ENCODE measurements around the gene PTGIR. TPM values are rescaled to one million over a fixed set of nuclear protein-coding genes. Genes with fewer than 3 reads are reported as not detected.
A peak's percentile ranks its signal among the peaks of the same experiment; 100 is the strongest.

Gene PTGIR
- total and polyA plus RNA-seq, 9 donors = 0.24 to 1.8 (median 0.71) TPM

DNA sequence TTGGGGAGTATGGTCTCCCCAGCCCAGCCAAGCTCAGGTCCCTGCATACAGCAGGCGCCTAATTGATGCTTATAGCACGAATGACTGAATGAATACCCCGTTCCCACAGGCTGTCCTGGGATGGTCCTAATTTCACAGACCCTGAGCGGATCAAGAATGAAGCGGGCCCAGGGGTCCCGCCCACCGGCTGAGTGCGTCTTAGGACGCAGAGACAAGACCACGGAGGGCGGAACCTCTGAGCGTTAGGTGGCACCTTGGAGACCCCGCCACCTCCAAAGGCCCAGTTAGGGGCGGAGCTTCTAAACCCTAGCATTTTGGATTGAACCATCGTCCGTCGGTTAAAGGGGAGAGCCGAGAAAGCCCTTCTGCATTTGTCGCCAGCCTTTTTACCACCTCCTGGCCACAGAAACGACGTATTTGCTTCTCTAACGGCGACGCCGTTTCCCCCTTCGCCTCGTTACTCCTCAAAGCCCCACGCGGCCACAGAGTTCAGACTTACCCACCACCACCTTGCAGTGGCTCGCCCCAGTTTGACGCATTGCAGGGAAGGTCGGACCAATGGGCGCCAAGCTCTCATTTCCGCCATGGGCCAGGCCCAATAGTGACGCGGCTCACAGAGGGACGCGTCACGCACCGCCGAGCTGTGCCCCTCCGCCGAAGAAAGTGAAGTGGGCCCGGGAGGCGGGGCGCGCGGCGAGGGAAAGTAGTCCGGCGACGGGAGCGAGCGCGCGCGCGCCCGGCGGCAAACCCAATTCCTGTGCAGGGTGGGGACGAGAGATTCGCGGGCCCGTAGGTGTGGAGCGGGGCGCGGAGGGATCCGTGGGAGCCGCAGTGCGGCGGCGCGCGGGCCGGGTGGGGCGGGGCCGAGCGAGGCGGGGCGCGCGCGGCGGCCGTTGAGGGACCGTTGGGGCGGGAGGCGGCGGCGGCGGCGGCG lies 24.2 kb downstream of the PTGIR start:
- peaks cover 15% of the 10 kb centered on the region for H3K4me1 ChIP-seq (ENCODE audit: insufficient read depth)
- H3K27ac ChIP-seq = peak overlapping the region; percentile 97 to 98
- no peaks in the 10 kb centered on the region for H3K27me3 ChIP-seq
- H3K4me3 ChIP-seq = peak overlapping the region; percentile 100
- no peaks in the 10 kb centered on the region for H3K36me3 ChIP-seq
- intact Hi-C loops (cut with DNase I) = loop anchor here in 1 of 4 donors (10.0 kb wide), 2 partner anchors 64 to 144 kb away; partner anchors contain the start of genes DACT3, FKRP and STRN4
- TF ChIP-seq EP300 (IDR thresholded peaks at IDR 0.05) = no peak
- TF ChIP-seq CTCF (IDR thresholded peaks at IDR 0.05) = peak in 2 of 3 donors; percentile 15
- TF ChIP-seq POLR2A (IDR thresholded peaks at IDR 0.05) = no peak
- peak; percentile 98 to 99 (median 99) for DNase-seq
- WGBS, 3 donors = 1% methylated on average over 60 to 93 of the region's 93 CpGs
- no peaks in the 10 kb centered on the region for H3K9me3 ChIP-seq

DNA sequence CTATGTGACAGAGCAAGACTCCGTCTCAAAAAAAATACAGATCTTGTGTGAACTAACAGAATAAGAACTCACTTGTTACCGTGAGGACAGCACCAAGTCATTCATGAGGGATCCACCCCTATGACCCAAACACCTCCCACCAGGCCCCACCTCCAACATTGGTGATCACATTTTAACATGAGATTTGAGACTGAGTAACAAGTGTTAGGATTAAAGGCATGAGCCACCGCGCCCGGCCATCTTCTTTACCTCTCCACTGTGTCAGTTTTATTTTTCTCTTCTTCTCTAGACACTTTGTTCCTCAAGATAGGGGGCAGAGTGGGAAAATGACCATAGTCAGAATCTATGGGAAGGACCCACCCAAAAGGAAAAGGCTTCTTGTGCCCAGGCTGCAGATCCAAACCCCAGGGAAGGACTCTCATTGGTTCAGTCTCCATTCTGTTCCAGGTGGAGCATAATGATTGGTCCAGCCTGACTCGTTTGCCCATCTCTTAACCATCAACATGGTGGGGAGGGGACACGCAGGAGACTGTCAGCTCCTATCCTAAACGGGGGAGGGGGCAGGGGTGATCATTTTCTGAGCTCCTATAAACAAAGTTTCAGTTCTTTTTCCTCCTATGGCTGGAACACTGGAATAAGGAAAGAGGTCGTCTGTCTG lies 25.0 kb downstream of the PTGIR start:
- intact Hi-C loops (cut with DNase I) = loop anchor here in 1 of 4 donors (10.0 kb wide), 2 partner anchors 65 to 145 kb away; partner anchors contain the start of genes DACT3, FKRP and STRN4
- H3K4me3 ChIP-seq = peak overlapping the region; percentile 100
- H3K27me3 ChIP-seq = no peaks in the 10 kb centered on the region
- no peak for TF ChIP-seq CTCF (IDR thresholded peaks at IDR 0.05)
- TF ChIP-seq POLR2A (IDR thresholded peaks at IDR 0.05) = no peak
- TF ChIP-seq EP300 (IDR thresholded peaks at IDR 0.05) = no peak
- WGBS, 3 donors = 57 to 67% (median 63%) methylated on average over 9 of the region's 9 CpGs
- H3K27ac ChIP-seq = peak overlapping the region in 1 of 2 donors; percentile 97
- no peaks in the 10 kb centered on the region for H3K36me3 ChIP-seq
- DNase-seq = no peak
- no peaks in the 10 kb centered on the region for H3K9me3 ChIP-seq
- peaks cover 15% of the 10 kb centered on the region for H3K4me1 ChIP-seq (ENCODE audit: insufficient read depth)

DNA sequence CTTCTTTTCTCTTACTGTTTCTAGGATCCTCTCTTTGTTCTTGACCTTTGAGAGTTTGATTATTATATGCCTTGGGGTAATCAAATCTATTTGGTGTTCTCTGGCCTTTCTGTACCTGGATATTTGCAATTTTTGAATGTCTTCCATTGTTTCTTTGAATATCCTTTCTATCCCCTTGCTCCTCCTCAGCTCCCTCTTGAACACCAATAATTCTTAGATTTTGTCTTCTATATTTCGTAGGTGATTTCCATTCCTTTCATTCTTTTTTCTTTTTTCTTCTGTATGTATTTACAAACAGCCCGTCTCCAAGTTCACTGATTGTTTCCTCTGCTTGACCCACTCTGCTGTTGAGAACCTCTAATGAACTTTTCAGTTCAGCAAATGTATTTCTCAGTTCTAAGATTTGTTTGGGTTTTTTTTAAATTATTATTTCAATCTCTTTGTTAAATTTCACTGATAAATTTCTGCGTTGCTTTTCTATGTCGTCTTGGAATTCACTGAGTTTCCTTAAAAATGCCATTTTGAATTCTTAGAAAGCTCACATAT lies 26.4 kb downstream of the PTGIR start:
- peaks cover 7% of the 10 kb centered on the region for H3K4me1 ChIP-seq (ENCODE audit: insufficient read depth)
- 89 to 94% (median 93%) methylated on average over 4 of the region's 4 CpGs for WGBS, 3 donors
- intact Hi-C loops (cut with DNase I) = no loop called here
- H3K27ac ChIP-seq = no peak overlapping the region
- H3K27me3 ChIP-seq = no peaks in the 10 kb centered on the region
- DNase-seq = no peak
- H3K4me3 ChIP-seq = no peak overlapping the region
- H3K36me3 ChIP-seq = no peaks in the 10 kb centered on the region
- no peaks in the 10 kb centered on the region for H3K9me3 ChIP-seq
- no peak for TF ChIP-seq EP300 (IDR thresholded peaks at IDR 0.05)
- no peak for TF ChIP-seq POLR2A (IDR thresholded peaks at IDR 0.05)
- TF ChIP-seq CTCF (IDR thresholded peaks at IDR 0.05) = no peak

GRCh38 chr19:46596008-46596407 lies 28.9 kb downstream of the PTGIR start:
- H3K36me3 ChIP-seq = no peaks in the 10 kb centered on the region
- no peak overlapping the region for H3K4me3 ChIP-seq
- peaks cover 5% of the 10 kb centered on the region for H3K4me1 ChIP-seq (ENCODE audit: insufficient read depth)
- H3K27ac ChIP-seq = no peak overlapping the region
- no peak for TF ChIP-seq CTCF (IDR thresholded peaks at IDR 0.05)
- TF ChIP-seq EP300 (IDR thresholded peaks at IDR 0.05) = no peak
- no peak for TF ChIP-seq POLR2A (IDR thresholded peaks at IDR 0.05)
- no peaks in the 10 kb centered on the region for H3K9me3 ChIP-seq
- 75 to 76% (median 75%) methylated on average over 6 of the region's 6 CpGs for WGBS, 3 donors
- no peak for DNase-seq
- H3K27me3 ChIP-seq = no peaks in the 10 kb centered on the region
- intact Hi-C loops (cut with DNase I) = no loop called here

Data from ovary (tissue), 9 donors.